Esophagus (tissue), 2 donors: Measurements from ENCODE around the gene CALML4. TPM values are rescaled to one million over a fixed set of nuclear protein-coding genes. Genes with fewer than 3 reads are reported as not detected.
A peak's percentile ranks its signal among the peaks of the same experiment; 100 is the strongest.

ENCODE experiments used
- H3K27ac ChIP-seq, 2 donors: one replicate each; pipeline ENCODE4 v1.5.1; 2013; ENCODE audit warnings: low read depth in 2 of 2, mild to moderate bottlenecking in 2 of 2, inconsistent platforms in 1 of 2, low read length in 1 of 2, moderate library complexity in 1 of 2
- H3K27me3 ChIP-seq, 2 donors: one replicate each; pipeline ENCODE4 v1.6.1; 2013; ENCODE audit warnings: low read length in 2 of 2, control low read depth in 1 of 2, mild to moderate bottlenecking in 1 of 2; ENCODE audit not compliant: insufficient read depth in 2 of 2, control insufficient read depth in 1 of 2
- H3K36me3 ChIP-seq, 2 donors: one replicate each; pipeline ENCODE4 v1.6.1; 2013; ENCODE audit warnings: low read length in 1 of 2; ENCODE audit not compliant: control insufficient read depth in 2 of 2, insufficient read depth in 2 of 2
- H3K4me1 ChIP-seq, 2 donors: one replicate each; pipeline ENCODE4 v1.6.1; 2013; ENCODE audit warnings: low read length in 1 of 2; ENCODE audit not compliant: control insufficient read depth in 2 of 2, insufficient read depth in 2 of 2
- H3K4me3 ChIP-seq, 2 donors: one replicate each; pipeline ENCODE4 v1.5.1; 2013; ENCODE audit warnings: low read length in 2 of 2, mild to moderate bottlenecking in 2 of 2, low read depth in 1 of 2, moderate library complexity in 1 of 2
- H3K9me3 ChIP-seq, 2 donors: one replicate each; pipeline ENCODE4 v1.6.1; 2013; ENCODE audit warnings: mild to moderate bottlenecking in 2 of 2, low read depth in 1 of 2, low read length in 1 of 2, moderate library complexity in 1 of 2; ENCODE audit not compliant: control insufficient read depth in 2 of 2, insufficient read depth in 1 of 2
- WGBS, 2 donors: extraction: QIAGEN DNeasy Blood & Tissue Kit; methylation state at CpG; one replicate each; pipeline ENCODE4 v1.1.7; 2013; 5-methylcytosine and 5-hydroxymethylcytosine counted together
- polyA plus RNA-seq, 2 donors: library from polyadenylated mRNA; stranded (reverse); fragments of 200-250 nt; gene quantifications; one replicate each; pipeline ENCODE4 v1.2.3, GENCODE V29; 2013
- donor health status: healthy with polysubstance abuse.
- donor health status: Bipolar disorder and iron deficiency.

The CALML4 gene
- polyA plus RNA-seq, 2 donors: 5.0 to 11.2 TPM

DNA sequence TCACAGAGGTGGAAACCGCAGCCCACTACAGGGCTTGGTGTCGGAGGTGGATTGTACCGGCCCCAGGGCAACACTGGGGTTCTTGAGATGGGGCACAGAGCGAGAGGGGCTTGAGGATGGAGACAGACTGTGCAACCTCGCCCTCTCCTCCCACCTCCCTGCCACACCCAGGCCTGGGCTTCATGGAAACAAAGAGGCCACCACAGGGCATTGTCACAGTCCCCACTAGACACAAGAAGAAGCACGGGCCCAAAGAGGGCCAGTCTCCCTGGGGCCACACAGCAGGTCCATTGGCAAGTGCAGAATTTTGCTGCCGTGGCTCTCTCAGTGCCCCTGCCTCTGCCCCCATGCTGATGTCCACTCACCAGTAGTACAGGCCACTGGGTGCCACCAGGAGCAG is 4.1 kb upstream of the CALML4 start:
- Histone ChIP-seq H3K9me3 (no peaks in the 10 kb centered on the region), H3K27ac (no peak overlapping the region), H3K27me3 (no peaks in the 10 kb centered on the region), H3K36me3 (no peaks in the 10 kb centered on the region), H3K4me3 (no peak overlapping the region), H3K4me1 (peaks cover 5 to 16% of the 10 kb centered on the region in 2 donors)
- WGBS, 2 donors: 80 to 87% methylated on average over 7 of the region's 7 CpGs

DNA sequence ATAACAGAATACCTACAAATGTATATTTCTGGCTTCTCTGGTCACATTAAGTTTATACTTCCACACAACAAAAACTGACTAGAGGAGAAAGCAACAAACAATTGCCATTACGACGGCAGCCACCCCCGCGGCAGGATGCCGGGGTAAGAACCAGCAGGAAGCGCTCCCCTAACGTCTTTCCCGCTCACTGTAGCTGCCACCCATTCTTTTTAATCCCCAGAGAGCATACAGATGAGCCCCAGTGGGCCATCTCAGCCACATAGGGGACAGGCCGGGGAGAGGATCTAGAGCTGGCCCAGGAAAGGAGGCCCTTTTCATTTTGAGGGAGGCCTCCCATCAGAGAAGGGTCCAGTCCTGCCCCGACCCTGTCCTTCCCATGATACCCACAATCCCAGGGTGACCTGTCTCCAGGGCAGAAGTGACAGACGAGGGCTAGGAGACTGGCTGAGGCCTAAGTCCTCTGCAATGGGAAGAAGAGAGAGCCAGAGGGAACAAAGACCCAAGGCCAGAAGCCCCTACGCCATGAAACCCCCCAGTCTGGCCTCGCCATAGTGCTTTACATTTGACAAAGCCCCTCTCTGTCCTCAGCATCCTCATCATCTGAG is 3.6 kb upstream of the CALML4 start:
- Histone ChIP-seq H3K36me3 (no peaks in the 10 kb centered on the region), H3K27ac (no peak overlapping the region)
- 72 to 82% methylated on average over 13 of the region's 13 CpGs for WGBS, 2 donors

DNA sequence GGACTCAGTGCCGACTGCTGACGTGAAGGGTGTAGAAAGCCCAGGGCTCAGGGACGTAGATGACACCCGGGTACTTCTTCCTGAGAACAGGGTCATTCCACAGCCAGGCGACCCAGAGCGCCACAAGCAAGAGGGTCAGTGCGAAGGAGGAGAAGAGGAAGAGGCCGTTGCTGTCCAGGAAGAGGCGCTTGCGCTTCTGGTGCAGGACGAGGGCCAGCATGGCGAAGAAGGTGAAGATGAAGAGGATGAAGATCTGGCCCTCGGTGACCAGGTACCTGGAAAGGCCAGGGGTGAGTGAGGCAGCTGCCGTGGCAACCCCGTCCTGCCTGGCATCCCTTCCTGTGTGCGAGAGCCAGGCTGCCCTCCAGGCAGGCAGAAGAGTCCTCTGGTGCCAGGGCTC is 3.0 kb upstream of the CALML4 start:
- Histone ChIP-seq H3K27ac (no peak overlapping the region), H3K36me3 (no peaks in the 10 kb centered on the region), H3K4me3 (no peak overlapping the region), H3K9me3 (no peaks in the 10 kb centered on the region), H3K4me1 (peaks cover 6 to 16% of the 10 kb centered on the region in 2 donors), H3K27me3 (no peaks in the 10 kb centered on the region)
- WGBS, 2 donors: 76 to 86% methylated on average over 16 of the region's 16 CpGs

More for the DNA sequence above, 3.6 kb upstream of the CALML4 start:
- Histone ChIP-seq H3K4me1 (peaks cover 6 to 16% of the 10 kb centered on the region in 2 donors), H3K4me3 (no peak overlapping the region), H3K27me3 (no peaks in the 10 kb centered on the region), H3K9me3 (no peaks in the 10 kb centered on the region)

DNA sequence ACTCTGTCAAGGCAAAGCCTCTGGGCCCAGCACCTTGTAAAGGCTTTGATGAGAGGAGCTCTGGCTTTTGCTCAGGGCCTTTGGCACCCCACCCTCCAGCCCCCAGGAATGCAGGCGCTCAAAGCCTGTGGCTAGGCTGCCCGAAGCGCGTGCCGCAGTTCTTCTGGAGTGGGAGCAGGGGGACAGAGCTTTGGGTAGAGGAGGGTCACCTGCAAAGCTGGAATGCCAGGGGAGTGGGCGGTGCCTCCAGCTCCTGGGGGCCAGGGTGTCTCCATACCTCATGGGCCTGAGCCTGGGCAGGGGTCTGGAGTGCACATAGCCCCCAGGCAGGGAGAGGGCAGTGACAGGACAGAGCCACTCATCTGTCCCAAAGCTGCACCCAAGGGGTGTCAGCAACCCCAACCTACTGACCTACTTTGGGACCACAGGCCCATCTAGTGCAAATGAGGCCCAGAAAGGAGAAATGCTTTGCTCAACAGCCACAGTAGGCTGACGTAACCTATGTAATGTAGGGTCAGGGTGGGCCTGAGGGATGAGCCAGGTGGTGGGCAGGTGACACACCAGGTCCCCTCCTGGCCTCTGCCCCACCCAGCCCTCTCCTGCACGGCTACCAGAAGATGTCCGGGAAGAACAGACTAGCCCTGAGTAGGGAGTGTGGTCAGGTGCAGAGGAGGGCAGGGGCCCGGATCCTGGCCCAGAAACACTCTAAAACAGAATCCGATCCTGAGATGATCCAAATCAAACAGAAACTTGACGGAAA is 2.2 kb upstream of the CALML4 start:
- peaks cover 6 to 16% of the 10 kb centered on the region in 2 donors for H3K4me1 ChIP-seq
- H3K27ac ChIP-seq: no peak overlapping the region

GRCh38 chr15:68206711-68207151 is 1.6 kb upstream of the CALML4 start:
- Histone ChIP-seq H3K4me1 (peaks cover 6 to 16% of the 10 kb centered on the region in 2 donors), H3K36me3 (no peaks in the 10 kb centered on the region), H3K4me3 (no peak overlapping the region), H3K27ac (no peak overlapping the region), H3K27me3 (no peaks in the 10 kb centered on the region), H3K9me3 (no peaks in the 10 kb centered on the region)
- 90 to 92% methylated on average over 12 of the region's 12 CpGs for WGBS, 2 donors

More for the DNA sequence above, 2.2 kb upstream of the CALML4 start:
- H3K9me3 ChIP-seq: no peaks in the 10 kb centered on the region
- H3K36me3 ChIP-seq: no peaks in the 10 kb centered on the region
- WGBS, 2 donors: 84 to 93% methylated on average over 12 of the region's 12 CpGs
- H3K4me3 ChIP-seq: no peak overlapping the region
- H3K27me3 ChIP-seq: no peaks in the 10 kb centered on the region

GRCh38 chr15:68205954-68206539 is 915 bp upstream of the CALML4 start:
- Histone ChIP-seq H3K4me3 (peak overlapping the region in 1 of 2 donors; percentile 5), H3K36me3 (no peaks in the 10 kb centered on the region), H3K27me3 (no peaks in the 10 kb centered on the region), H3K9me3 (no peaks in the 10 kb centered on the region), H3K4me1 (peaks cover 6 to 16% of the 10 kb centered on the region in 2 donors), H3K27ac (peak overlapping the region; percentile 33 to 62)
- 60 to 63% methylated on average over 14 of the region's 14 CpGs for WGBS, 2 donors

DNA sequence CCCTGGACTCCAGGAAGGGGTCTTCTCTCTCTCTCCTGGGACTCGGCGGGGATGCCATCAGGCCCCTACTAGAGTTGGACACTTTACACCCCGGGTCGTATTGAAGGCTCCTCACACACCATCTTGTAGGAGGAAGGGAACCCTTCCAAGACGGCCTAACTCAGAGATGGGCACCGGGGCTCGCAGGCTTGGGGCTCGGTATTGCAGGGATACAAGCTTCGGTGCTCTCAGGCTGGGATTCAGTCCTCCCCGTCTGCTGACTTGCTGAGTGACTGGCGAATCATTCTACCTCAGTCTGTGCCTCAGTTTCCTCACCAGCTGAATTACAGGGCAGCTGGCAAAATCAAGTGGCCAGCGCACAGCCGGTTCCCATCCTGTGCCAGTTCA is 419 bp upstream of the CALML4 start:
- no peaks in the 10 kb centered on the region for H3K27me3 ChIP-seq
- H3K4me1 ChIP-seq: peaks cover 6 to 16% of the 10 kb centered on the region in 2 donors
- no peaks in the 10 kb centered on the region for H3K9me3 ChIP-seq
- H3K27ac ChIP-seq: peak overlapping the region; percentile 33 to 62
- 69% methylated on average over 13 of the region's 13 CpGs for WGBS, 2 donors
- H3K36me3 ChIP-seq: no peaks in the 10 kb centered on the region
- H3K4me3 ChIP-seq: peak overlapping the region; percentile 5 to 20

- no peaks in the 10 kb centered on the region for H3K27me3 ChIP-seq
- no peaks in the 10 kb centered on the region for H3K9me3 ChIP-seq
- no peak overlapping the region for H3K27ac ChIP-seq
- peaks cover 6 to 14% of the 10 kb centered on the region in 2 donors for H3K4me1 ChIP-seq
- no peaks in the 10 kb centered on the region for H3K36me3 ChIP-seq
- WGBS, 2 donors: 88 to 94% methylated on average over 7 of the region's 7 CpGs
- no peak overlapping the region for H3K4me3 ChIP-seq
These were observed 771 bp downstream of the CALML4 start for GRCh38 chr15:68204361-68204760.

DNA sequence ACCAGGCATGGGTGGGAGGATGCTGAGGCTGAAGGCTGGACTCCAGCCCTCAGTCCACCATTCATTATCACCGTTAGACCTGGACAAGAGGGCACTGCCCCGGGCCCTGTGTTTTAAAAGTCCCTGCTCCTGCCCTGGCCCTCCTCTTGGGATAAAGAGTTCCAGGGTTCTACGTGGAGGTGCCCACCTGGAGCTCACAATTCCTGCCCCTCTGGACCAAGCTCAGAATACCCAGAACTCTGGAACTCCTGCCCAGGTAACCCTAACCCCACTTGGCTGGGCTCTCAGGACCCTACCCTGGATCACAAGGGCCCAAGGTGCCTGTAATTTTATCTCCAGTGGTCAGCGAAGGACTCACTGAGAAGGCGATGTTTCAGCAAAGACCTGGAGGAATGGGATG is 1.2 kb downstream of the CALML4 start:
- Histone ChIP-seq H3K27me3 (no peaks in the 10 kb centered on the region), H3K4me1 (peaks cover 6 to 14% of the 10 kb centered on the region in 2 donors), H3K36me3 (no peaks in the 10 kb centered on the region), H3K4me3 (no peak overlapping the region), H3K27ac (no peak overlapping the region), H3K9me3 (no peaks in the 10 kb centered on the region)
- 94 to 99% methylated on average over 5 of the region's 5 CpGs for WGBS, 2 donors
